Hepatocyte (in vitro differentiated cells): ENCODE data around the gene INHBC.

Experiments used
- EZH2 ChIP-seq: fragments of 200-600 bp; sonication (generic); IDR thresholded peaks from 2 replicates; pipeline ENCODE4 v1.6.1; 2016; ENCODE audit warnings: antibody characterized with exemption, mild to moderate bottlenecking, borderline replicate concordance
- TF ChIP-seq, protein P1 (sequence below): fragments of 200-600 bp; sonication (generic); IDR thresholded peaks from 2 replicates; pipeline ENCODE4 v1.5.1; 2016; ENCODE audit warnings: antibody characterized with exemption, mild to moderate bottlenecking; ENCODE audit not compliant: poor library complexity

DNA sequence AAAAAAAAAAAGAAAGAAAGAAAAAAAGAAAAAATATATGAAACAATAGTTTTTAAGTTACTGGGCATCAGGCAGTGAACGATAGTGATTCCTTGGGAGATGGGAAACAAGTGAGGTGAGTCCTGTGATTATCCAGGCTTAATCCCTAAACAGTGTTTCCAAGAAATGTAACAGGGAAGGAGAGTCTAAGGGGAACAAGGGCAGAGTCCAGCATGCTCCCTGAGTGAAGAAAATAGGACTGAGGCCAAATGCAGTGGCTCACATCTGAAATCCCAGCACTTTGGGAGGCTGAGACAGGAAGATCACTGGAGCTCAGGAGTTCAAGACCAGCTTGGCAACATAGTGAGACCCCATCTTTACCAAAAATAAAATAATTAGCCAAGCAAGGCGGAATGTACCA is 44.4 kb upstream of the INHBC start:
- TF ChIP-seq, protein P1, sequence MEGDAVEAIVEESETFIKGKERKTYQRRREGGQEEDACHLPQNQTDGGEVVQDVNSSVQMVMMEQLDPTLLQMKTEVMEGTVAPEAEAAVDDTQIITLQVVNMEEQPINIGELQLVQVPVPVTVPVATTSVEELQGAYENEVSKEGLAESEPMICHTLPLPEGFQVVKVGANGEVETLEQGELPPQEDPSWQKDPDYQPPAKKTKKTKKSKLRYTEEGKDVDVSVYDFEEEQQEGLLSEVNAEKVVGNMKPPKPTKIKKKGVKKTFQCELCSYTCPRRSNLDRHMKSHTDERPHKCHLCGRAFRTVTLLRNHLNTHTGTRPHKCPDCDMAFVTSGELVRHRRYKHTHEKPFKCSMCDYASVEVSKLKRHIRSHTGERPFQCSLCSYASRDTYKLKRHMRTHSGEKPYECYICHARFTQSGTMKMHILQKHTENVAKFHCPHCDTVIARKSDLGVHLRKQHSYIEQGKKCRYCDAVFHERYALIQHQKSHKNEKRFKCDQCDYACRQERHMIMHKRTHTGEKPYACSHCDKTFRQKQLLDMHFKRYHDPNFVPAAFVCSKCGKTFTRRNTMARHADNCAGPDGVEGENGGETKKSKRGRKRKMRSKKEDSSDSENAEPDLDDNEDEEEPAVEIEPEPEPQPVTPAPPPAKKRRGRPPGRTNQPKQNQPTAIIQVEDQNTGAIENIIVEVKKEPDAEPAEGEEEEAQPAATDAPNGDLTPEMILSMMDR: no peak
- TF ChIP-seq EZH2: no peak
